Body of pancreas (tissue), 4 donors: ENCODE measurements around the gene USP54. TPM values are rescaled to one million over a fixed set of nuclear protein-coding genes. Genes with fewer than 3 reads are reported as not detected.

ENCODE experiments used
- ATAC-seq: fragments of 150-250 bp; one replicate; pipeline ENCODE4 v1.9.1; 2016
- DNase-seq, 4 donors: peaks; one replicate each; pipeline ENCODE4 v3.0.0-alpha.2; 2019
- H3K27ac ChIP-seq, 4 donors: fragments of 200-600 bp; sonication (generic); 1 replicate in 3 of 4; 2 replicates in 1 of 4; pipeline versions ENCODE4 v1.5.1 to v1.6.1; 2016 to 2019; ENCODE audit warnings: mild to moderate bottlenecking in 1 of 4, mixed read lengths in 1 of 4, moderate library complexity in 1 of 4
- H3K27me3 ChIP-seq, 2 donors: fragments of 200-600 bp; sonication (generic); one replicate each; pipeline ENCODE4 v1.6.0; 2016; ENCODE audit warnings: mild to moderate bottlenecking in 1 of 2
- H3K36me3 ChIP-seq, 2 donors: fragments of 200-600 bp; sonication (generic); replicated peaks in 1 of 2; 2 replicates each; pipeline ENCODE4 v1.5.1; 2016; ENCODE audit warnings: low read depth in 2 of 2; ENCODE audit not compliant: insufficient read depth in 1 of 2
- H3K4me1 ChIP-seq: fragments of 200-600 bp; sonication (generic); one replicate; pipeline ENCODE4 v1.6.0; 2016
- H3K4me3 ChIP-seq, 2 donors: fragments of 200-600 bp; sonication (generic); 1 replicate in 1 of 2; 2 replicates in 1 of 2; pipeline ENCODE4 v1.5.1; 2016 to 2019
- H3K9me3 ChIP-seq, 3 donors: fragments of 200-600 bp; sonication (generic); 1 replicate in 2 of 3; 2 replicates in 1 of 3; pipeline ENCODE4 v1.5.1; 2016
- POLR2A ChIP-seq, 3 donors: fragments of 450-650 bp; IDR thresholded peaks; one replicate each; pipeline ENCODE4 v1.6.1; 2016; ENCODE audit warnings: antibody characterized with exemption in 3 of 3, mild to moderate bottlenecking in 2 of 3
- WGBS, 2 donors: methylation state at CpG; one replicate each; pipeline ENCODE4 v1.1.5; 2017; 5-methylcytosine and 5-hydroxymethylcytosine counted together
- intact Hi-C: fragments of 100-400 bp; cut with DNase I; formaldehyde crosslinking; loops from one replicate; pipeline ENCODE4 v1.15.1; 2023
- total RNA-seq, 2 donors: library from RNA; depleted of rRNA; stranded (reverse); fragments of >200 nt; gene quantifications; one replicate each; pipeline ENCODE4 v1.1.0, GENCODE V29; 2016
- TF ChIP-seq, protein P1 (sequence below), 7 experiments: fragments of 450-650 bp in 4 of 7; fragments of 200-600 bp in 3 of 7; sonication (generic) in 3 of 7; IDR thresholded peaks; one replicate each; pipeline ENCODE4 v1.5.1; 2016 to 2019; ENCODE audit warnings: antibody characterized with exemption in 7 of 7

Gene USP54
- total RNA-seq, 2 donors from 2014 or later = 20.4 to 25.4 TPM

DNA sequence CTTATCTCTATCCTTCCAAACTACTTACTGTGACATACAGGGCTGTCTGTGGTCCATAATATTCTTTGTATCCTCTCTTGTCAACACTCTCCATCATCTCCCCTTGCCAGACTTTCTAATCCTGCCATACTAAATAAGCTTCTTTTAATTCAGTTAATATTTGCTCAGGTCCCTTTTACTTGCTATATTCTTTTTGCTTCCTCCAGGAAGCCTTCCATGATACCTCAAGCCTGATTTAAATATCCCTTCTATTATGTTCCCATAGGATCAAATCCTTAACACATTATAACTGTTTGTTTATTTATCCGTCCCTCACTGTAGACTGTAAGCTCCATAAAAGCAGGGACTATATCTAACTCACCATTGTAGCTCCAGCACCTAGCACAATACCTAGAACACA lies 88.1 kb downstream of the USP54 start:
- DNase-seq = no peak
- Histone ChIP-seq H3K4me1 (no peaks in the 10 kb centered on the region), H3K27me3 (no peaks in the 10 kb centered on the region), H3K27ac (no peak overlapping the region), H3K4me3 (no peak overlapping the region), H3K9me3 (no peaks in the 10 kb centered on the region), H3K36me3 (peaks cover 0 to 6% of the 10 kb centered on the region in 2 donors)
- intact Hi-C loops = no loop called here
- WGBS, 2 donors = 89 to 92% methylated on average over 1 of the region's 1 CpG
- no peak for TF ChIP-seq POLR2A (IDR thresholded peaks at IDR 0.05)
- TF ChIP-seq, protein P1, sequence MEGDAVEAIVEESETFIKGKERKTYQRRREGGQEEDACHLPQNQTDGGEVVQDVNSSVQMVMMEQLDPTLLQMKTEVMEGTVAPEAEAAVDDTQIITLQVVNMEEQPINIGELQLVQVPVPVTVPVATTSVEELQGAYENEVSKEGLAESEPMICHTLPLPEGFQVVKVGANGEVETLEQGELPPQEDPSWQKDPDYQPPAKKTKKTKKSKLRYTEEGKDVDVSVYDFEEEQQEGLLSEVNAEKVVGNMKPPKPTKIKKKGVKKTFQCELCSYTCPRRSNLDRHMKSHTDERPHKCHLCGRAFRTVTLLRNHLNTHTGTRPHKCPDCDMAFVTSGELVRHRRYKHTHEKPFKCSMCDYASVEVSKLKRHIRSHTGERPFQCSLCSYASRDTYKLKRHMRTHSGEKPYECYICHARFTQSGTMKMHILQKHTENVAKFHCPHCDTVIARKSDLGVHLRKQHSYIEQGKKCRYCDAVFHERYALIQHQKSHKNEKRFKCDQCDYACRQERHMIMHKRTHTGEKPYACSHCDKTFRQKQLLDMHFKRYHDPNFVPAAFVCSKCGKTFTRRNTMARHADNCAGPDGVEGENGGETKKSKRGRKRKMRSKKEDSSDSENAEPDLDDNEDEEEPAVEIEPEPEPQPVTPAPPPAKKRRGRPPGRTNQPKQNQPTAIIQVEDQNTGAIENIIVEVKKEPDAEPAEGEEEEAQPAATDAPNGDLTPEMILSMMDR (IDR thresholded peaks at IDR 0.05) = no peak
- no peak for ATAC-seq

DNA sequence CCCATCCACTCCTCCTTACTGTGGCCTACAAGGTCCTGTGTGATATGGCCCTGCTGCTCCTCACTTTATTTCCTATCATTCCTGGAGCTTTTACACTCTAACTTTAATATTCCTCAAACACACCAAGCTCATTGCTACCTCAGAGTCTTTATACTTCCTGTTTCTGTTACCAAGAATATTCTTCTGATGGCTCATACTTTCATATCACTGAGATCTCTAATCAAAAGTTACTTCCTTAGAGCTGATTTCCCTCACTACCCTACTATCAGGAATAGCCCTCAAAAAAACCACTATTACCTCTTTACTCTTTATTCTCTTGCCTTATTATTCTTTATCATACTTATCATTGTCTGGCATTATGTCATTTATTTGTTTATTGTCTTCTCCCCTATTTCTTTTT lies 89.5 kb downstream of the USP54 start:
- peaks cover 1% of the 10 kb centered on the region for H3K4me1 ChIP-seq
- DNase-seq (no peak), ATAC-seq (no peak)
- H3K27me3 ChIP-seq = no peaks in the 10 kb centered on the region
- H3K27ac ChIP-seq = no peak overlapping the region
- peaks cover 0 to 10% of the 10 kb centered on the region in 2 donors for H3K36me3 ChIP-seq
- H3K4me3 ChIP-seq = no peak overlapping the region
- H3K9me3 ChIP-seq = no peaks in the 10 kb centered on the region
- intact Hi-C loops = no loop called here
- TF ChIP-seq, protein P1 (IDR thresholded peaks at IDR 0.05) = no peak
- TF ChIP-seq POLR2A (IDR thresholded peaks at IDR 0.05) = no peak

DNA sequence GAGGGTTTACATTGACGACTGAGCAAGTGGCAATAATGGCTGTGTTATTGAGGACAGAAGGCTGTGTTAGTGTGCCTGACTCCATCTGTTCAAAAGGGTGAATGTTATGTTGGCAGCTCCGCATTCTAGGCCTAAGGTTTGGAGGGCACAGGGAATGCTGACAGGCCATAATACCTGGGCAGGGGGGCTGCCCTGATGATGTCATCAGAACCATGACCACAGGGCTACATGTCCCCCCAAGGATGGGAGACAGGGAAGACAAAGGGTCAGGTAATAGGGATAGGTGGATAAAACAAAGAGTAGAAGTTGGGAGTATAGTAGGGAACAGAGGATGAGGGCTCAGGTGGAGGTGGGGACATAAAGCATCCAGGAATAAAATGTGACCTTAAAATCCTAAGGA lies 93.5 kb downstream of the USP54 start:
- TF ChIP-seq POLR2A (IDR thresholded peaks at IDR 0.05) = no peak
- TF ChIP-seq, protein P1 (IDR thresholded peaks at IDR 0.05) = no peak
- no peaks in the 10 kb centered on the region for H3K27me3 ChIP-seq
- no peak overlapping the region for H3K4me3 ChIP-seq
- H3K9me3 ChIP-seq = no peaks in the 10 kb centered on the region
- peaks cover 25% of the 10 kb centered on the region for H3K4me1 ChIP-seq
- intact Hi-C loops = no loop called here
- 70 to 89% methylated on average over 2 of the region's 2 CpGs for WGBS, 2 donors
- H3K36me3 ChIP-seq = peaks cover 0 to 7% of the 10 kb centered on the region in 2 donors
- ATAC-seq (no peak), DNase-seq (no peak)
- no peak overlapping the region for H3K27ac ChIP-seq

DNA sequence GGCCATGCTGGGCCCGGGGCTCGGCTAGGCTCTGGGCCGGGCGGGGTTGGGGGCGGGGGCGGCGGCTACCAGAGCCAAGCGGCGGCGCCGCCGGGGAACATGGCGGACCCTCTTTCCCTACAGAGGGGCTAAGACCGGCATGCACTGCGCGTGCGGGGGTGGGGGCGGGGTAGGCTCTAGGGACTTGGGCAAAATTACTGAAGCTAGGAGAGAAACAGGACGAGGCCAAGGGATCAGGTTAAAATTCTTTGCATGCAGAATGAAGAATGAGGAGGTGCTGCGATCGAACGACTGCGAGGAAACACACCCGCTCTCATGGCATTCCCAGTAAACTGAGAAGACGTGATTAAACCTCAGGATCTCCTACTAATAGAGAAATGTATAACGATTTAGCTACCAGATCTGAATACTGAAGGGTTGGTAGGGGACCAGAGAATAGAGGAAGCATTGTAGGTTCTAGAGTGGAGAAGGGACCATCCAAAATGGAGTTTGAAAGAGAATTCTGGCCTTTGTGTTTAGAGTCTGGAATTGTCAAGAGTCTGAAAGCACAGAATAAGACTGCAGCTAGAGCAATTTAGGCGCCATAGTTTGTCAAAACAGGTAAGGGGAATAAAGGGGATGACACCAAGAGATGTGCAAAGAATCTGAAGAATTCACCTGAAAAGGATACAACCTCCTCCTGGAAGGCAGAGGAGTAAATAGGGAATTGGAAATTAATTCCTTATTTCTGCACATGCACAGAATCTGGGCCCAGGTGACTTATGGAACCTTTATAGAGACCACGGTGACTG lies 95.1 kb downstream of the USP54 start, which contains the start of gene PPP3CB:
PPP3CB (minus strand) TSS at position 141 of the 791 bp plus-strand sequence; CDS start at position 6, 135 bp downstream.
- H3K4me3 ChIP-seq = peak within 1 kb of the TSS; percentile 44 to 93
- intact Hi-C loops = no loop called here
- peaks cover 0 to 7% of the 10 kb centered on the region in 2 donors for H3K36me3 ChIP-seq
- peak within 1 kb of the TSS; percentile 85 to 96 (median 96) for H3K27ac ChIP-seq
- H3K4me1 ChIP-seq = peaks cover 31% of the 10 kb centered on the region
- DNase-seq = peak; percentile 88 to 94 (median 92)
- ATAC-seq = peak; percentile 91
- H3K9me3 ChIP-seq = no peaks in the 10 kb centered on the region
- WGBS, 2 donors = 5 to 11% methylated on average over 14 to 28 of the region's 28 CpGs
- no peak for TF ChIP-seq POLR2A (IDR thresholded peaks at IDR 0.05)
- TF ChIP-seq, protein P1 (IDR thresholded peaks at IDR 0.05) = no peak
- H3K27me3 ChIP-seq = no peaks in the 10 kb centered on the region
